ENCODE measurements around the gene KCNK2.
A peak's percentile ranks its signal among the peaks of the same experiment; 100 is the strongest.

KCNK2 gene, protein sequence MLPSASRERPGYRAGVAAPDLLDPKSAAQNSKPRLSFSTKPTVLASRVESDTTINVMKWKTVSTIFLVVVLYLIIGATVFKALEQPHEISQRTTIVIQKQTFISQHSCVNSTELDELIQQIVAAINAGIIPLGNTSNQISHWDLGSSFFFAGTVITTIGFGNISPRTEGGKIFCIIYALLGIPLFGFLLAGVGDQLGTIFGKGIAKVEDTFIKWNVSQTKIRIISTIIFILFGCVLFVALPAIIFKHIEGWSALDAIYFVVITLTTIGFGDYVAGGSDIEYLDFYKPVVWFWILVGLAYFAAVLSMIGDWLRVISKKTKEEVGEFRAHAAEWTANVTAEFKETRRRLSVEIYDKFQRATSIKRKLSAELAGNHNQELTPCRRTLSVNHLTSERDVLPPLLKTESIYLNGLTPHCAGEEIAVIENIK

DNA sequence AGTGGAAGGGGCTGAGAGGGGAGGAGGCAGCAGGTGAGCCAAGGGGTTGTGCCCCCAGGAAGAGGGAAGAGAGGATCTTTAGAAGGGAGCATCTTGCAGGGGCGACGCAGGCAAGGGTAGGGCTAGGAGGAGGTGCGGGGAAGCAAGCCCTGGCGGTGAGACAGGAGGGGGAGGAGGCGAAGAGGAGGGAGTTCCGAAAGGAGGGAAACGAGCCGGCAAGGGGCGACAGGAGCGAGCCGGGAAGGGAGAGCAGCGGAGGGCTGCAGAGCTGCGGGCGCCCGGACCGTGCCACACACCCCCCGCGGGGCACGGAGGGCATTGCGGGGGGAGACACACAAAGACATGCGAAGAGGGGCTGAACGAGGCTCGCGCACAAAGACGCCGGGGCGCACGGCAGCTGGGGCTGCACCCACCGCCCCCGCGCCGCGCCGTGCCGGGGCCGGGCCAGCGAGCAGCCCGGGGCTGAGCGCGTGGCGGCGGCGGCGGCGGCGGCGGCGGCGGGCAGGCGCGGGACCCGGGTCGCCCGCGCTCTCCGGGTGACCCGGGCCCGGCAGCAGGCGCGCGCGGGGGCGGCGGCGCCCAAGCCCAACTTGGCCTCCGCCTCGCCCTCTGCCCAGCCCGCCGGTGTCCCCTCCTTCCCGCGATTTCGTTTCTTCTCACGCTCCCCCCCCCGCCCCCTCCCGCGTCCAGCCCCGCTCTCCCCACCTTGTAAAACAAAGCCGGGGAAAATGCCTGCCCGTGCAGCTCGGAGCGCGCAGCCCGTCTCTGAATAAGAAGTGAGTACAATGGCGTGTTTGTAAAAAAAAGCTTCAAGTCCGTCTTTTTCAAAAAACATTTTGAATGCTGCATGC is at the start of gene KCNK2:
KCNK2 (plus strand) TSS at position 206 of the 851 bp plus-strand sequence. CDS start 649 bp downstream, outside the sequence.
- DNase-seq: peak; percentile 56

DNA sequence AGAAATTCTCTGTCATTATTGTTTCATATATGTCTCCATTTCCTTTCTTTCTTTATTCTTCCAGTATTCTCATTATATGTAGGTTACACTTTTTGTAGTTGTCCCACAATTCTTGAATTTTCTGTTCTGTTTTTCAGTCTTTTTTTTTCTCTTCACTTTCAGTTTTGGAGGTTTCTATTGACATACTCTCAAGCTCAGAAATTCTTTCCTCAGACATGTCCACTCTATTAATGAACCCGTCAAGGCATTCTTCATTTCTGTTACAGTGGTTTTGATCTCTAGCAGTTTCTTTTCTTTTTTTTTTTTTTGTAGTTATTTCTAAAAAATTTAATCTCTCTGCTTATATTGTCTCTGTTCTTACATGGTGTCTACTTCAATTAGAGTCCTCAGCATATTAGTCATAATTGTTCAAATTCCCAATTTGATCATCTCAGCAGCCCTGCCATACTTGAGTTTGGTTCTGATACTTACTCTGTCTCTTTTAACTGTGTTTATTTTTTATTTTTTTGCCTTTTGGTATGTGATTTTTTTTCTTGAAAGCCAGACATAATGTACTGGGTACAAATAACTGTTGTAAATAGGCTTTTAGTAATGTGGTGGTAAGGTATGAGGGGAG is 49.5 kb upstream of the KCNK2 start:
- DNase-seq: no peak

DNA sequence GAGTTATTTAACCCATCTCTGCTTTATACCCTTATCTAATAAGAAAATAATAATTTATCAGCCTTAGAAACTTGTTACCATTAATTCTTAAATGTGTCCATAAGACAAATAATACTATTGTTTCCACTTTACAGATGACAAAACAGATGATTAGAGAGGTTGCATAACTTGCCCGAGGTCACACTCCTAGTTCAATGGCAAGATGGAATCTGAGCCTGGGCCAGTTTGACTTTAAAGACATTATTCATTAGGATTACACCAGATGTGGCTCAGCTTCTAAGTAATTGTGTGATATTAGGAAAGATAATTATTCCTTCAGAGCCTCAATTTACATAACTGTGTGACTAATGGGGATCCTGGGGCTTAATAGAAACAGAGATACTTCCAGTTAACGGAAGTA is 42.3 kb upstream of the KCNK2 start:
- DNase-seq: no peak

DNA sequence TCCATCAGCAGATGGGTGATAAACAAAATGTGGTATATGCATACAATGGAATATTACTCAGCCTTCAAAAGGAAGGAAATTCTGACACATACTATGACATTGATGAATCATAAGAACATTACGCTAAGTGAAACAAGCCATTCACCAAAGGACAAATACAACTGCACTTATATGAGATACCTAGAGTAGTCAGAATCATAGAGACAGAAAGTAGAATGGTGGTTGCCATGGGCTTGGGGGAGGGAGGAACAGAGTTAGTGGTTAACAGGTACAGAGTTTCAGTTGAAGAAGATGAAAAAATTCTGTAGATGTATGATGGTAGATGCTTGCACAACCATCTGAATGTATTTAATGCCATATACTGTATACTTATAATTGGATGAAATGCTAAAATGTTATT is 39.1 kb upstream of the KCNK2 start:
- DNase-seq: no peak

DNA sequence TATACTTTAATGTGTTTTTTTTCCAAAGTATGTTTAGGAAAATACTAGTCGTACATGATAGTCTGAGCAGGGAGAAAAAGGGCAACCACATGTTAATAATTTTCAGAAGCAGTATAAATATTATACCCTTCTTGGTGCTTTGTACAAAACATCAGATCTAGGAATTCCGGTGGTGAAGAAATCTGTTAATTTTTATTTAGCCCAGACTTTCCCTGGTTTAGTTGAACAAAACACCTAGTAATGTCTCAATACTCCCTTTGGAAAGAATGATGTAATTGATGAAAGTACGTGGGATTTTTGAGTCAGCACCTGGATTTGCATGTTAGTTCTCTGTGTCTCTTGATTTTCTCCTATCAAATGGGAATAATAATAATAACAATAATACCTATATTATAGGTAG is 38.4 kb upstream of the KCNK2 start:
- no peak for DNase-seq

DNA sequence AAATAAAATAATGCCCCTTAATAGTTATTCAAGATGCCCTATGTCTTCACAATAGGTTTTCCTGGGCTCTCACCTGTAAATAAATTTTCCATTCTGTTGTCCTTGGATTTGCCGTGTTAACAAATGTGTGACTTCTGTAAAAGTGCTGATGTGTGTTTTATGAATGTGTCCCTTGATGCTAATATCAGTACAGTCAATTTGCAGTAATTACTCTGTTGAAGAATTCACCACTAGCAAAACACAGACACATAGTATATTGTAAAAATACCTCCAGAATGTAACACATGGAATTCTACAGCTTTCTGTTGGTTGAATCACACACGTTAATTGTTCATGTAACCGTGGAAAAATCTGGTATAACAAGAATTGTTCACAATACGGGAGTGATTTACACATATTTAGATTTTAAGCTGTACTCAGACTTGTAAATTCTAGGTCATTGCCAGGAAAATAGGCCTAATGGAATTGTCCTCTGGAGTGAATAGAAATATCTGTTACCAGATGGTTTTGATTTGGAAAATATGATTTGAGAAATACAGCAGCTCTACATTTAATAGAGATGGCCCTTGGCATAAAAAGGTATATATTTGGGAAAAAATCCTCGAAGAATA is 36.7 kb upstream of the KCNK2 start:
- no peak for DNase-seq

DNA sequence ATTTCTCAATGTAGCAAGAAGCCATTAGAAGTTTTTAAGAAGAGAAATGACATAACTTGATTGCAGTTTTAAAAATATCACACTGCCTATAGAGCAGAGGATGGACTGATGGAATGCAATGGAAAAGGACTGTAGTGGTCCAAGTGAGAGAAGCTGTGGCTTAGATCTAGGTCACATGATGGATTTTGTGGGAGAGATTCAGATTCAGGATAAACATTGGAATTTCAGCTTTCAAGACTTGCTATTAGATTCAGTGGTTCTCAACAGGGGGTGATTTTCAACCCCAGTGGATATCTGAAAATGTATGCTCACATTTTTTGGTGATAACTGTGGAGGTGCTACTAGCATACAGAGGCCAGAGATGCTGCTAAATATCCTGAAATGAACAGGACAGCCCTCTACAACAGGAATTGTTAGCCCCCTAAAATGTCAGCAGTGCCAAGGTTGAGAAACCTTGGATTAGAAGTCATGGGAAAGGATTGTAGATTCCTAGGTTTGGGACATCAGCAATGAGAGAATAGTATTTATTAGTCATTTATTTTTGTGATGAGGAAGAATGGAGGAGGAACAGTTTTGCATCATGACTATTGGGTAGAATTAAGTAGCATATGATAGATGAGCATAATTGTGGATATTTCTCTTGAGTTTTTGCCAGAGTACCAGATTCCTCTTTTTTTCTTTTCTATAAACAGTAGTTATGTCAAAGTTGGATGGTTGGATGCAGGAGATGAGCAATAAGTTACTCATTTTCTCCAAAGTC is 30.1 kb upstream of the KCNK2 start:
- peak; percentile 89 for DNase-seq

DNA sequence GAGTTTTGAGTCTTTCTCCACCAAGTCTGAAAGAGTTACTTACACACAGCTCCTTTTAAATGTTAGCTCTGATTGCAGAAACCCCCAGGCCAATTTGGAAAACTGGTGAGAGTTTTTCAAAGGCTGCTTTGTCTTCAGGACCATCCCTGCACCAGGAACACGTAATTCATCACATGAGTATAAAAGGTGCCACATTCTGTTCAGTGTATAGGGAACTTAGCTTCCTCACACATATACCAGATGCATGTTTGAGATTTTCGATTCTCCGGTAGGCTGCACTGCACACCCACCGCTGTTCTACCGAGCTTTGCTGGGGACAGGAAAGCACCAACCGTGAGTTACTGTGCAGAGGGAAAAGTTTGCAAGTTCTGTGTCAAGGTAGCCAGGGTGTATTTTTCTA is 28.3 kb upstream of the KCNK2 start:
- no peak for DNase-seq

DNA sequence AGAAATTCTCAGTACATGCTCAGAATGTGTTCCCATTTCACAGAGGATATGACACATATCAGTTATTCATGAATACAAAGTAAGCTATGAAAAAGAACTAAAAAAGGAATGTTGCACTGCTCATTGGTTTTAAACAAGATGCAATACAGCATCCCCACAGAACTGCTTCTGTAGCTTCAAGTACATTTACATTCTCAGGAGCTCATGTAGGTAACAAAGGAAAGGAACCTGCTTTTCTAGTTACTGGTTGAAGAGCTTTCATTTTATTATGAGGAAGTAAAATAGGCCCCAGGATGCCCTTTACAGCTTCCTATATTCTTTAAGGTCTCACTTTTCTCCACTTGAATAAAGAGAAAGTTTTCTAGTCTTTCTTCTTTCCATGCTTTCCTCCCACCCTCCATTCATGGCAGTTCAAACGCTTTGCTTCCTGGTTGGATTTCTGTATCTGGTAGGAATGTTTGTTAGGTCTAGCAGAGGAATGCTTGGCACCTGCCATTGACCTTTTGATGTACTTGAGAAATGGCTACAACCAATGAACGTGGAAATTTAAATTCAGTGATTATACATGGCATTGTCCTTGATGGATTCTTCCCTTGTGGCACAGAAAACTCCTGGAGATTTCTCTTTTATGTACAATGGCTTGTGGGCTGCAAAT is 27.1 kb upstream of the KCNK2 start:
- peak; percentile 32 for DNase-seq

DNA sequence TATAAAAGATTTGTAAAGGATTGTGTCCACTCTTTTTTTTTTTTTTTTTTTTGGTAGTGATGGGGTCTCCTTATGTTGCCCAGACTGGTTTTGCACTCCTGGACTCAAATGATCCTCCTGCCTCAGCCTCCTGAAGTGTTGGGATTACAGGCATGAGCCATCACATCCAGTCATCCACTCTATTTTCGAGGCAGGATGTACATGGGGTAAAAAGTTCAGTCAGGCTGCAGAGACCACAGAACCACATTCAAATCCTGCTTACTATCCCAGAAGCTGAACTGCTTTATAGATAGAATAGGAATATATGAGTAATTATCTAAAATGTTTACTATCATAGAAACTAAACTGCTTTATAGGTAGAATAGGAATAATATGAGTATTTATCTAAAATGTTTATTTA is 26.0 kb upstream of the KCNK2 start:
- peak; percentile 68 for DNase-seq

DNA sequence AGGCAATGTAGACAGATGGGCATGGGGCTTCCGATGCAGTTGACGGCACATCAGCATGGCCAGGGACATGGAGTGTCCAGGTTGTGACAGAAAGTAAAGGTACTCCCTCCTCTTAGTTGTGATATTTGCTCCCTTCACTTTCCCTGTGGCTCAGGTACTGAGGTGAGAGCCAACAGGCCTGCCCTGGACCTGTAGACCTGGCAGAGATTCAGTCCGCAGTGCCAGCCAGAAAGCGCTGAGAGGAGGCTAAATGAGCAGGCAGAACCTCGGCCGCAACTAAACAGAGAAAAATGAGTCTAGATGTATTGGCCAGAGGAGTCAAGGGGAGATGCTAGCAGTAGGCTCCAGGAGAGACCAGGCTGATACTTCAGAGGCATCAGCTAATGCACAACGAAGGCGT is 22.6 kb upstream of the KCNK2 start:
- no peak for DNase-seq

DNA sequence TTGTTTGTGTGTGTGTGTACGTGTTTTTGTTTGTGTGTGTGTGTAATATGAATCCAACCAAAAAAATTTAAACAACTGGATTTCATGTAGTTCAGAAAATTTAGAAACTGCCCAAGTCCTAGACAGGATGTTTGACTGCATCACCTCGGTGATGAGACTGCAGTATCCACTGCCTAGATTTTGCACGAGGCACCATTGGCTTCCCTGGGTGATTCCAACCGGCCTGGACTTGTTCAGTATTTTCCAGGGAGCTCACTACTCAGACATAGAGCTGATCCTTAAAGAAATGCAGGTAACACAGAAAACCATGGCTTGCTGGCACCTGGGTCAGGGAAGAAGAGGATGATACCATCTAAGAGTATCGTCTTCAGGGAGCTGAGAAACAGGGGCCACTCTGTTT is 18.2 kb upstream of the KCNK2 start:
- no peak for DNase-seq

DNA sequence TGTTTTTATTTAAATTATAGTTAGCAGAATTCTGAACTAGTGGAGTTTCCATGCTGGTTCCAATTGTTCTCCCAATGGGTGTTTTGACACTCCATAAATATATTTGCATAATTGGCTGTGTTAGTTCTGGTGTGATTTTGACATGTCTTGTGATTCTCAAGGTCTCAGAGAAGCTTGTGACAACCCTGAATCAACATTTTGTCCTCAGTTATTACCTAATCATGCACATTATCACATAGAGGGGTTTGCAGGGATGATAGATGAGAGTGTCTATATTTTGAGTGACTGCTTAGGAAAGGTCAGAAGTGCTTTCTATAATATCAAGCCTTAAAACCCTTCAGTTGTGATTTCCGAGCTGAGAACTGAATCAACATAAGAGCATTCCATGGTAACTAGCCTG is 11.5 kb upstream of the KCNK2 start:
- DNase-seq: no peak

DNA sequence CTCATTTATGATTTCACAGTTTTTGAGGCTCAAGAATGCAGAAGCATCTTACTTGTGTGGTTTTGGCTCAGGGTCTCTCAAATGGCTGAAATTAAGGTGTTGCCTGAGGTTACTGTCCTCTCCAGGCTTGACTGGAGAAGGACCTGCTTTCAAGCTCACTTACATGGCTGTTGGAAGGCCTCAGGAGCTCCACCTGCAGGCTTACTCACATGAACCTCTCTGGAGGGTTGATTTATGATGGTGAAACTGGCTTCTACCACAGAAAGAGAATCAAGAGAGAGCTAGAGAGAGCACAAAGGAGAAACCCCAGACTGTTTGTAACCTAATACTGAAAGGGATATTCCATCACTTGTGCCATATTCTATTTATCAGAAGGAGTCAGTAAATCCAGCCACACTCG is 6.2 kb upstream of the KCNK2 start:
- DNase-seq: peak; percentile 54

DNA sequence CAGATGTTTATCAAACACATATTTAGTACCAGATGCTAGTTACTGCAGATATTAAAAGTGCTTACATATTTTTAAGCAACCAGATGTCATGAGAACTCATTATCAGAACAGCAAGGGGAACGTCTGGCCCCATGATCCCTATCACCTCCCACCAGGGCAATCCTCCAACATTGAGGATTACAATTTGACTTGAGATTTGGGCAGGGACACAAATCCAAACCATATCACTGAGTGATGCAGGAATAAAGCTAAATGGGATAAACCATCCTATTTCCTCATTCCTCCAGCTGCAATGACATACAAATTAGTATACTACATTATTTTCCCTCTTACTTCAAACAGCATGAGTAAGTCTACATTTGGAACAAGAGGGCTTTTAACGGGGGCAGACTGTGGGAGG is 3.1 kb upstream of the KCNK2 start:
- DNase-seq: no peak

DNA sequence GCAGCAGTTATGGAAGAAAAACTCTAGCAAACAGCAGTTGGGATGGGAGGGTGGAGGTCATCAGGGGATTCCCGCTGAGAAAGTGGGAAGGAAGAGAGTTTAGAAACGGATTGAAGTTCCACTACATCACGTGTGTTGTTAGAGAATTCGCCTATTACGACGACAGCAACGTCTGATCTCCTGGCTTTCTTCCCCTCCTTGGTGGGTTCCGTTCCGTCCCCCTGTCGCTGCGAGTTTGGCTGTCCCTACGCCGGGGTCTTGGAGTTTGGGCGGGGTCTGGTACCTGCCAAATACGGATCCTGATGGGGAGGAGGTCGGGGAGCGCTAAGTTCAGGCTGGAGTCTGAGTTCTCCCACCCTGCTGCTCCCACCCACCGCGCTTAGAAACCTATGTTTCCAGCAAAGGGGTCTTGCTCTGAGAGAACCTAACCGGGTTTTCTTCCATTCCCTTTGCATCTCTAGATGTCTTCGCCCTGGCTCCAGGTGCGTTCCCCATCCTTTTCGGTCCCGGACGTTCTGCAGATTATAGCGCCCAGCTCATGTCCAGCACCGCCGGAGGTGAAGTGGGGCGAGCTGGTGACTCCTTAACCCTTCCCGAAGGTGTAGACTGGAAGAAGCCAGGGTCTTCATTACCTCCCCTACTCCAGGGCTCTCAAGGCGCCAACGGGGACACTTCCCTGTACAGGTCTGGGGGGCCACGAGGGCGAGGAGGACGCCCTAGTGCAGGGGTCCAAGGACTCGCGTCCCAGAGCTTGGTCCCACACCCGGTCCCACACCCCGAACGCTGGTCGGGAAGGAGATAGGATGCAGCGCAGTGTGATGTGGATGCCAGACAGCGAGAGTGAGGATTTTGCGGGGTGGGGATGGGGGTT is 641 bp upstream of the KCNK2 start:
- no peak for DNase-seq

DNA sequence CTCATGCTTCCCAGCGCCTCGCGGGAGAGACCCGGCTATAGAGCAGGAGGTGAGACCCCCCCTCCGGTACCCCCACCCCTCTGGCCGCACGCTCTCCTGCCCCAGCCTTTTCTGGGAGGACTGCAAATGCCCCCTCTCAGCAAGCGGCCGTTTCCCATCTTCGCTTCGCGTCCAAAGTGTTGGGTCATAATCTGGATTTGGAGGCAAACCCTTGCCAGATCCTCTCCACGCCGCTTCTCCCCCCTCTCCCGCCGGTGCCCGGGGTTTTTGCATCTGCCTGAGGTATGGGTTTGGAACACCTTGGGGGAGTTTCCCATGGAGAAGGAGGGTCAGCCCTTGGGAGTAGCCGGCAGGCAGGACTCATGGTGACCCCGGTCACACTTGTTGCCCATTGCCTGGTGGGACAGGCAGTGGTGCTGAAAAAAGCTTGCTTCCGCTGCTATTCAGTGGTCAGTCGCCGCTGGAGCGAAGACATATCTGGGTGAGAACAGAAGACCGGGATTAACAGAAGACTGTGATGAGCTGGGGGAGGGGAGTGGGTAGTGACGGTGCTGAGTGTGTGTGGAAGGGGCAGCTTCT is 935 bp downstream of the KCNK2 start:
- DNase-seq: peak; percentile 27

DNA sequence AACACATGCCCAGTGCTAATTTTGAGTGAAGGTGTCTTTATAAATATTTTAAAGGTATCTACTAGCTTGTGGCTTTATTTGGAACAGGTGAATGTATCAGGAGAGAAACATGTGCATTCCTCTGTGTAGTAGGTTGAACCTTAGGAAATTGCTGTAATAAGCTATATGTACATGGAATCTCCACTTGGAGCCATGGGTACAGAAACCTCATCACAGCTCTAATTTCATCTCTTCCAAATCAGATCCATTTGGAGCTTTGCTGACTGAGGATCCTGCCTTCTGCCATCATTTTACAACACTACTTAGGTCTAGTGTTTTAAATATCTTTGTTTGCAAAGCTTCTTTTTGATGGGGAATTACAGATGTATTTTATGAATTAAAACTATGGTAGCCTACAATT is 2.1 kb downstream of the KCNK2 start:
- no peak for DNase-seq

DNA sequence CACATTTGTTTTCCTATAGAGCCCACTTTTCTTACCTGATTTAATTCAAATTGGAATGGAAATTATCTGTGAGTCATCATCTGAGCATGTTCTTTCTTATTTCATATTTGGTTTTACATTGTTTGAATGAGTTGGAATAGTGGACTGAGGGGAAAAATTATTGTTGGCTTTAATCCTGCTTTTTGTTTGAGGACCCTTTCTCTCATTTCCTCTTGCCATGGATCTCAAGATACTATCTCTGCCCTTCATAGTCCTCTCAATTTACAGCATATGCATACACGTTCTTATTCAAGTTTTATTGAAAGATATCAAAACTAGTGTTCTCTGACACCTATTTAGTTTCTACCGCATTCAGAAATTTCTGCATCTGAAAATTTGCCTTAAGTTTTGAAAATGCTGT is 5.1 kb downstream of the KCNK2 start:
- no peak for DNase-seq

DNA sequence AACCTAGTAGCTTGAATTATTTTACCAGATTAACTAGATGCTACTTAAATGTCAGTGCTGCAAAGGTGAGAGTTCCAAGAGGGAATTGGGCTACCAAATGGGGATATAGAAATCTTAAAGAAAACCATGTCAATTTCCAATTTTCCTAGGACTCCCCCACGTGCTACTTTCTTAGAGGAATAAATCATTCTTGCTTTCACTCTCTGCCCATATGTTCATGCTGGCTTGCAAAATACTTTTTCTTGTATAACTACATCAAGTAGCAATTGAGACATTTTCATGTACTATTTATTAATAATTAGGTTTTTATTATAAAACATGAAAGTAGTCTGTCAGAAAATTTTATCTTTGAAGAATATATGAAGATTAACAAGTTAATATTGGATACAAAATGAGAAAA is 11.8 kb downstream of the KCNK2 start:
- no peak for DNase-seq

DNA sequence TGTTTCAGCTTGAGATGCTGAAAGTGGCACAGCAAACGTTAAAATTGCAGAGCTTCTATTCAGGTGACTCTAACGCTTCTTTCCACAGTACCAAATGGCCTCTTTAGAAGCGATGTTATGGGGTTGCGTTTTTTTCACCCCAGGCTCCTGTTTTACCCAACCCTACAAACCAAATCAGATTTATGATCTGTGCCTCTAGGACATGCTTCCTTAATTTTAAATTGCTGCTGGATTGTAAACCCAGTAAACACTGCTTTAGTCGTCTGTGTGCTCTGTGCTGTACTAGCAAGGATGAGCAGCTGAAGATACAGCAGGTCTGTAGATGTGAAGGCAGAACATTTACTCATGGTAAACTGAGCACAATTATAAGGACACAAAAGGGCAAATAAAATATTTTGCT is 13.0 kb downstream of the KCNK2 start:
- no peak for DNase-seq
